Nephron (organoid): ENCODE measurements around the gene AFF3.

Source experiments
- H3K27ac Mint-ChIP-seq, 3 experiments: 2 replicates each; pipeline ENCODE4 v1.8.0; 2020; ENCODE audit warnings: mixed read lengths in 3 of 3, mild to moderate bottlenecking in 2 of 3, moderate library complexity in 1 of 3
- H3K27me3 Mint-ChIP-seq: 2 replicates; pipeline ENCODE4 v1.8.0; 2021; ENCODE audit warnings: low read depth, mild to moderate bottlenecking, moderate library complexity, mixed read lengths
- H3K36me3 Mint-ChIP-seq: 2 replicates; pipeline ENCODE4 v1.8.0; 2020; ENCODE audit warnings: low read depth, mixed read lengths
- H3K4me1 Mint-ChIP-seq: 2 replicates; pipeline ENCODE4 v1.8.0; 2020; ENCODE audit warnings: mixed read lengths
- H3K4me3 Mint-ChIP-seq, 3 experiments: 2 replicates each; pipeline ENCODE4 v1.8.0; 2020; ENCODE audit warnings: mild to moderate bottlenecking in 3 of 3, mixed read lengths in 3 of 3, moderate library complexity in 2 of 3
- H3K9me3 Mint-ChIP-seq: 2 replicates; pipeline ENCODE4 v1.8.0; 2020; ENCODE audit warnings: mixed read lengths
- TF ChIP-seq, protein P1 (sequence below), 3 experiments: fragments of 200-600 bp; sonication (generic); IDR thresholded peaks; one replicate each; pipeline ENCODE4 v1.5.0; 2021; ENCODE audit warnings: antibody characterized with exemption in 3 of 3; ENCODE audit not compliant: unreplicated experiment in 3 of 3

The AFF3 gene

DNA sequence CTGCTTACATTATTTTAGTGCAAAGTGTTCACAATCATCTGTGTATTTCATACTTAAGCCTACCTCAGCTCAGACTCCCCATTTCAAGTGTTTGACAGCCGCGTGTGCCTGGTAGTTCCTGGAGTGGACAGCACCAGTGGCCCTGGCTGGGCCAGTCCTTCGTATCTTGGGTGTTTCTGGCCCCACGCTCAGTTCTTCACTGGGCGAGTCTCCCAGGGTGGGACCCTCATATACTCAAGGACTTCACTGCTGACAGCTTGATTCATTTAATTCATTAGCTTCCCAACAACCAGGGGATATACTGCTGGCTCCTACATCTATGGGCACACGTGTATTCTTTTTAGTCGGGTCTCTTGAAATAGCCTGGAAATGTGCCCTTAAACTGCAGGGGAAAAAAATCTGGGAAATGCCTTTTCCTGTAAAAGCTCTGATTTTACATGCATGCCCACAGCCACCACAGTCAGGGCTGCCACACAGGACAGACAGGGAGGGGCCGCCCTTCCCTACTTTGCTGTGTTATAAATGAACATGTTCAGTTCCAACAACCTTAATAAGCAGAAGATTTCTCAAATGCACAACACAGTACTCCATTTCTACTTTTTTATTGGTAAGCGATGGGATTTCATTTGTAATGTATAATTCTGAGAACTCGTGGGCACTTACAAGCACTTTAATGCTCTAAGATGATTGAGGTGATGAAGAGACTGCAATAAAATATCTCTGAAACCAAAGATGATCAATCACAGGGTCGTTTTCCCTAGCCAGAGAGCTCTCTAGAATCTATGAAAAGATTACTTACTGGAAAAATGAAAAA lies 447.1 kb downstream of the AFF3 start:
- no peaks in the 10 kb centered on the region for H3K27me3 Mint-ChIP-seq

DNA sequence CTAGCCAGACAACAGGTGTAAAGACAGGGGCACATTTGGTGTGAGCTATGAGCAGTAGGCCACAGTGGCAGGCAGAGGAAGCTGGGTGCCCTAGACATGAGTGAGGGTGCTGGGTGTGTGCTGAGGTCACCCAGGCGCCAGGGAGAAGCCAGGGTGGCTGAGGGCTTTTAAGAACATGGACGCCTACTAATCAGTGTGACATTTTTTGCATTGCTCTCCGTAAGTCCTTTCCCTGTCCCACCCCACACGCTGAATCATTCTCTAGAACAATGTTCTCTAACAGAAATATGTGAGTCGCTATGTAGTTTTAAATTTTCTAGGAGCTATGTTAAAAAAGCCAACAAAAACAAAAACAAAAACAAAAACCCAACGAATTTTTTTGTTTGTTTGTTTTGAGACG lies 448.1 kb downstream of the AFF3 start:
- H3K9me3 Mint-ChIP-seq, result no peaks in the 10 kb centered on the region
- H3K4me3 Mint-ChIP-seq, result no peak overlapping the region
- H3K27ac Mint-ChIP-seq, result no peak overlapping the region
- peaks cover 44% of the 10 kb centered on the region for H3K4me1 Mint-ChIP-seq
- H3K27me3 Mint-ChIP-seq, result no peaks in the 10 kb centered on the region
- TF ChIP-seq, protein P1, sequence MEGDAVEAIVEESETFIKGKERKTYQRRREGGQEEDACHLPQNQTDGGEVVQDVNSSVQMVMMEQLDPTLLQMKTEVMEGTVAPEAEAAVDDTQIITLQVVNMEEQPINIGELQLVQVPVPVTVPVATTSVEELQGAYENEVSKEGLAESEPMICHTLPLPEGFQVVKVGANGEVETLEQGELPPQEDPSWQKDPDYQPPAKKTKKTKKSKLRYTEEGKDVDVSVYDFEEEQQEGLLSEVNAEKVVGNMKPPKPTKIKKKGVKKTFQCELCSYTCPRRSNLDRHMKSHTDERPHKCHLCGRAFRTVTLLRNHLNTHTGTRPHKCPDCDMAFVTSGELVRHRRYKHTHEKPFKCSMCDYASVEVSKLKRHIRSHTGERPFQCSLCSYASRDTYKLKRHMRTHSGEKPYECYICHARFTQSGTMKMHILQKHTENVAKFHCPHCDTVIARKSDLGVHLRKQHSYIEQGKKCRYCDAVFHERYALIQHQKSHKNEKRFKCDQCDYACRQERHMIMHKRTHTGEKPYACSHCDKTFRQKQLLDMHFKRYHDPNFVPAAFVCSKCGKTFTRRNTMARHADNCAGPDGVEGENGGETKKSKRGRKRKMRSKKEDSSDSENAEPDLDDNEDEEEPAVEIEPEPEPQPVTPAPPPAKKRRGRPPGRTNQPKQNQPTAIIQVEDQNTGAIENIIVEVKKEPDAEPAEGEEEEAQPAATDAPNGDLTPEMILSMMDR (IDR thresholded peaks at IDR 0.05; ENCODE audit: unreplicated experiment in 3 of 3), result no peak
- peaks cover 11% of the 10 kb centered on the region for H3K36me3 Mint-ChIP-seq

More for the DNA sequence above, 447.1 kb downstream of the AFF3 start:
- Mint-ChIP-seq H3K36me3 (peaks cover 11% of the 10 kb centered on the region), H3K4me1 (peaks cover 40% of the 10 kb centered on the region), H3K27ac (peak overlapping the region in 1 of 3 experiments; percentile 39), H3K4me3 (no peak overlapping the region), H3K9me3 (no peaks in the 10 kb centered on the region)
- TF ChIP-seq, protein P1 (IDR thresholded peaks at IDR 0.05; ENCODE audit: unreplicated experiment in 3 of 3), result no peak

DNA sequence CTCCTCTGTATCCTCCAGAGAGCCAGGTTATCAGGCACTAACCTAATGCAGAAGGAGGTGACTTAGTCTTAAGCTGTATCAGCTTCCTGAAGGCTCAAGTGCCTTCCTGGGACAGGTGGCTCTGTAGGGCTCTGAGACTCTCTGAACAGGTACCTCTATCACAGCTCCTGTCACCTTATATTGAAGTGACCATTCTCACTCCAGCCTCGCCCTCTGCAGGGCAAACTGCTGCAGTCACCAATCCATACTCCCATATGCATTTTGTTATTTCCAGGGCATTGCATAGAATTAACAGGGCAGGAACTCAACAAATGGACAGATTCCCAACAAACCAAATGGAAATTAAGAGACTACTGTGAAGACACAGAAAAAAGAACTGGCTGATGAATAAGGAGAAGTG lies 449.6 kb downstream of the AFF3 start:
- Mint-ChIP-seq H3K36me3 (peaks cover 11% of the 10 kb centered on the region), H3K27me3 (no peaks in the 10 kb centered on the region), H3K4me1 (peaks cover 55% of the 10 kb centered on the region), H3K9me3 (no peaks in the 10 kb centered on the region), H3K4me3 (peak overlapping the region in 1 of 3 experiments; percentile 5), H3K27ac (peak overlapping the region in 1 of 3 experiments; percentile 45)
- TF ChIP-seq, protein P1 (IDR thresholded peaks at IDR 0.05; ENCODE audit: unreplicated experiment in 3 of 3), result peak in 1 of 3 experiments; percentile 11

DNA sequence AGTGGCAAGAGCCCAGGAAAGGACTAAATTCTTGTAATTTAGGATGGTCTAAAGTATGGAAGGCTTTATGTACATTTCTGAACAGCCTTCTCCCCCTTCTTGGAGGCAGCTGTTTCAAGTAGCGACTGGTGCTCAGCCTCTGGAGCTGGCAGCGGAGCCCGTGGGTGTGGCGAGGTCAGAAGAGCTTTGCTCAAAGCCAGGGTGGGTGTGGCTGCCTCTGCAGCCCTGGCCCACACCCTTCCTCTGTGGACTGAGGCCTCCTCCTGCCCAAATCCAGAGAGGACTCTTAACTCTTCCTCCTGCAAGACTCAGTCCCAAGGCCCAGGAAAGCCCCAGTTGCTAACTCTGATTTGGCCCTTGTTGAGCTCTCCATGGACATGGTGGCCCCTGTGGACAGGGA lies 450.5 kb downstream of the AFF3 start:
- Mint-ChIP-seq H3K4me1 (peaks cover 60% of the 10 kb centered on the region), H3K27ac (peak overlapping the region in 2 of 3 experiments; percentile 40 to 45), H3K4me3 (no peak overlapping the region), H3K36me3 (peaks cover 13% of the 10 kb centered on the region), H3K9me3 (no peaks in the 10 kb centered on the region), H3K27me3 (no peaks in the 10 kb centered on the region)
- TF ChIP-seq, protein P1 (IDR thresholded peaks at IDR 0.05; ENCODE audit: unreplicated experiment in 3 of 3), result no peak

DNA sequence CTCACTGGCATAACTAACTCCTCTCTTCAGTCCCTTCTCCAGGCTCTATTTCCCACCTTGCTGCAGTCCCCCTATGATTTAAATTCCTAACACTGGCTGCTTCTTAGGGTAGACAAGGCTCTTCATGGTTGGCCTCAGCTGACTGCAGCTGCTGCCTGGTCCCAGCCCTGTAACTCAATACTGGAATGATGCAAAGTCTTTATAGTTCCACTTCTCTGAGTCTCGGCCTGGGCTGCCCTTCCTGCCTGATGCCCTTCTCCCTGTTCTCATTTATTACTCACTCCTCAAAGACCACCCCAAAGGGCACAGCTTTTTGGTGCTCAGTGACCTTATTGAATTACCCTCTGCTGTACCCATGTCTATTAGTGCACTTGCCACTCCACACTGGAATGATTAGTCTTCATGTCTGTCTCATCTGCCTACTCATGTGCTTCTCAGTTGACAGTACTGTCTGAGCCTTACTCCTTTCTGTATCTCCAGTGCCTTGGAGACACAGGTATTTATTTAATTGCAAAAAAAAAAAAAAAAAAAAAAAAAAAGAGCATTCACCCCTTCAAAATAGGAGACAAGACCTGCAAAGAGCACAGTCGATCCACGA lies 453.1 kb downstream of the AFF3 start:
- peaks cover 22% of the 10 kb centered on the region for H3K36me3 Mint-ChIP-seq
- H3K4me3 Mint-ChIP-seq, result peak overlapping the region in 1 of 3 experiments; percentile 1
- TF ChIP-seq, protein P1 (IDR thresholded peaks at IDR 0.05; ENCODE audit: unreplicated experiment in 3 of 3), result no peak
- H3K27ac Mint-ChIP-seq, result peak overlapping the region; percentile 5 to 31 (median 8)
- H3K4me1 Mint-ChIP-seq, result peaks cover 48% of the 10 kb centered on the region
- no peaks in the 10 kb centered on the region for H3K27me3 Mint-ChIP-seq
- H3K9me3 Mint-ChIP-seq, result no peaks in the 10 kb centered on the region
